ENCODE results near the gene TIAM2. TPM values are rescaled to one million over a fixed set of nuclear protein-coding genes. Genes with fewer than 3 reads are reported as not detected.

The TIAM2 gene
- total and polyA plus RNA-seq, 2 experiments from 2014 or later = 14.2 to 24.4 TPM

DNA sequence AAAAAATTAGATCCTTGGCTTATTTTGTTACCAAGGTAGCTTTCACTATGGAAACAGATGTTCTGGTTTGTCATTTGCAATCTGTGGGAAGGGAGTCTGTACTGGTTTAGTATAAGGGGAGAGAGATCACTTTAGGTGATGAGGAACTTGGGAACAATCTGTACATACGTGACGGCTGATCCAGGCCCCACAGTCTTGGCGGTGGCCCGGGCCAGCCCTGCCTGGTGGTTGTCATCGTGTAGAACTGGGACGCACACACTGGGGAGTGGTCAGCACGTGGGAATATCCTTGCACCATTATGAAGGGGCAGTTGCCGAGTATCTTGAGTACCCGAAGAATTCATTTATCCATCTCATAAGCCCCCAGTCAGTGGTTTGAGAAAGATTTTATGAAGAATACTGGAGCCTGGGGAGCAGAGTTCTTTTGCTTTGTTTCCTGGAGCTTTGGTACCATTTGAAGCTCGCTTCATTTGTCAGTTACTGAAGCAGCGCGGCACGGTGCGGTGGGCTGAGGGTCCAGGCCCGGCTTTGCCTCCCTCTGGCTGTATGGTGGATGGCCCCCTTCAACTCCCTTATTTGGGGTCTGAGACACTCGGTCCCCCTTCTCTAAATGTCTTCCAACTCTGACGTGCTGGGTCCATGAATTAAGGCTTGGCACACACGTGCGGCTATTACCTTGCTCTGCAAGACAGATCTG is 245.9 kb downstream of the TIAM2 start (continued):
- TF ChIP-seq ZNF462 (CRISPR knock-in tag; IDR thresholded peaks at IDR 0.05) = no peak
- no peak for TF ChIP-seq JUNB (IDR thresholded peaks at IDR 0.05; ENCODE audit: unreplicated experiment)
- no peak for TF ChIP-seq NANOG (IDR thresholded peaks at IDR 0.05; ENCODE audit: borderline replicate concordance)

DNA sequence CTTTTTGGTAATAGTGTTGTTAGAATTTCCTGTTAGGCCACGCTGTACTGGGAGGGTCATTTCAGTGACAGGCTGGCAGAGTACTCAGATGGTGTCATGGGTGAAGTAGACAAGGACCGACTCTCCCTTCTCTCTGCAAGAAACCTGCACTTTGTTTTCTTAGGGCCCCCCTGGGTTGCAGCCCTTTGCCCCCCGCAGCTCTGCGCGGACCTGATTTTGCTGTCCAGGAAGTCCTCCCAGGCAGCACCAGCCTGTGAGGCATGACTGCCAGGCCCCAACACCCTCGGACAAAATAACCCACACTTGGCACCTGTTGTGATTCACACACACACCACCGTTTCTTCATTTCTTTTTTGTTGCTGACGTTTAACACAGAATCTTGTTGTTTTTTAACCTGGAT is 246.9 kb downstream of the TIAM2 start:
- DNase-seq (ENCODE audit: low spot score) = no peak
- no peaks in the 10 kb centered on the region for H3K4me1 ChIP-seq (ENCODE audit: insufficient read depth)
- 0 out of 2 replicates have a peak, but pooled peaks cover 8% of the 10 kb centered on the region for H3K9me2 ChIP-seq (ENCODE audit: insufficient read depth)
- Mint-ChIP-seq H3K36me3 (ENCODE audit: low read depth) (peaks cover 84% of the 10 kb centered on the region), H3K27me3 (ENCODE audit: insufficient read depth, low read depth, poor library complexity) (peaks cover 5% of the 10 kb centered on the region), H3K9me3 (peaks cover 43% of the 10 kb centered on the region), H3K4me3 (no peak overlapping the region), H3K4me1 (no peaks in the 10 kb centered on the region; the same call in 2 of the 3 replicates), H3K27ac (no peak overlapping the region)
- no peak overlapping the region for H3K4me3 ChIP-seq
- H3K27ac ChIP-seq (ENCODE audit: low read depth) = no peak overlapping the region
- H3K36me3 ChIP-seq (ENCODE audit: insufficient read depth) = peaks cover 11% of the 10 kb centered on the region
- H3K27me3 ChIP-seq (ENCODE audit: insufficient read depth) = no peaks in the 10 kb centered on the region
- no peak overlapping the region for H3K4me2 ChIP-seq
- ATAC-seq = no peak
- H2AFZ ChIP-seq = no peak overlapping the region
- no peaks in the 10 kb centered on the region for H4K20me1 ChIP-seq (replicated peaks; ENCODE audit: insufficient read depth)
- TF ChIP-seq ZNF114 (CRISPR knock-in tag; IDR thresholded peaks at IDR 0.05) = no peak
- TF ChIP-seq, protein P1, sequence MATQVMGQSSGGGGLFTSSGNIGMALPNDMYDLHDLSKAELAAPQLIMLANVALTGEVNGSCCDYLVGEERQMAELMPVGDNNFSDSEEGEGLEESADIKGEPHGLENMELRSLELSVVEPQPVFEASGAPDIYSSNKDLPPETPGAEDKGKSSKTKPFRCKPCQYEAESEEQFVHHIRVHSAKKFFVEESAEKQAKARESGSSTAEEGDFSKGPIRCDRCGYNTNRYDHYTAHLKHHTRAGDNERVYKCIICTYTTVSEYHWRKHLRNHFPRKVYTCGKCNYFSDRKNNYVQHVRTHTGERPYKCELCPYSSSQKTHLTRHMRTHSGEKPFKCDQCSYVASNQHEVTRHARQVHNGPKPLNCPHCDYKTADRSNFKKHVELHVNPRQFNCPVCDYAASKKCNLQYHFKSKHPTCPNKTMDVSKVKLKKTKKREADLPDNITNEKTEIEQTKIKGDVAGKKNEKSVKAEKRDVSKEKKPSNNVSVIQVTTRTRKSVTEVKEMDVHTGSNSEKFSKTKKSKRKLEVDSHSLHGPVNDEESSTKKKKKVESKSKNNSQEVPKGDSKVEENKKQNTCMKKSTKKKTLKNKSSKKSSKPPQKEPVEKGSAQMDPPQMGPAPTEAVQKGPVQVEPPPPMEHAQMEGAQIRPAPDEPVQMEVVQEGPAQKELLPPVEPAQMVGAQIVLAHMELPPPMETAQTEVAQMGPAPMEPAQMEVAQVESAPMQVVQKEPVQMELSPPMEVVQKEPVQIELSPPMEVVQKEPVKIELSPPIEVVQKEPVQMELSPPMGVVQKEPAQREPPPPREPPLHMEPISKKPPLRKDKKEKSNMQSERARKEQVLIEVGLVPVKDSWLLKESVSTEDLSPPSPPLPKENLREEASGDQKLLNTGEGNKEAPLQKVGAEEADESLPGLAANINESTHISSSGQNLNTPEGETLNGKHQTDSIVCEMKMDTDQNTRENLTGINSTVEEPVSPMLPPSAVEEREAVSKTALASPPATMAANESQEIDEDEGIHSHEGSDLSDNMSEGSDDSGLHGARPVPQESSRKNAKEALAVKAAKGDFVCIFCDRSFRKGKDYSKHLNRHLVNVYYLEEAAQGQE (IDR thresholded peaks at IDR 0.05; ENCODE audit: unreplicated experiment) = no peak
- peaks cover 2% of the 10 kb centered on the region; the same call in 1 of the 2 replicates for H3F3A ChIP-seq (replicated peaks; ENCODE audit: low read depth)
- no peaks in the 10 kb centered on the region for H3K79me2 ChIP-seq (replicated peaks; ENCODE audit: insufficient read depth)
